DND-41 (cell line): ENCODE data around the gene HINT1.

Experiments
- ATAC-seq: fragments of 200-7000 bp; cut with Tn5 transposase; 3 replicates; pipeline ENCODE4 v1.9.1; 2021; ENCODE audit warnings: low read depth; ENCODE audit not compliant: insufficient read depth
- DNase-seq: peaks from one replicate; pipeline ENCODE4 v3.0.0-alpha.2; 2020
- H2AFZ ChIP-seq: 2 replicates; pipeline ENCODE4 v1.6.0; 2012; ENCODE audit warnings: low read depth, low read length
- H3K27ac ChIP-seq: 2 replicates; pipeline ENCODE4 v1.5.1; 2012; ENCODE audit warnings: low read length, inconsistent platforms
- H3K27me3 ChIP-seq: fragments of 200-600 bp; sonication (generic); 2 replicates; pipeline ENCODE4 v1.6.0; 2012; ENCODE audit warnings: low read length, mild to moderate bottlenecking, inconsistent platforms; ENCODE audit not compliant: insufficient read depth, poor library complexity
- H3K36me3 ChIP-seq: 2 replicates; pipeline ENCODE4 v1.5.1; 2012; ENCODE audit warnings: low read length, inconsistent platforms; ENCODE audit not compliant: insufficient read depth
- H3K4me1 ChIP-seq: 2 replicates; pipeline ENCODE4 v1.5.1; 2012; ENCODE audit warnings: mild to moderate bottlenecking, low read length; ENCODE audit not compliant: insufficient read depth
- H3K4me2 ChIP-seq: 2 replicates; pipeline ENCODE4 v1.6.0; 2012; ENCODE audit warnings: mild to moderate bottlenecking, moderate library complexity, low read length, inconsistent platforms; ENCODE audit not compliant: insufficient read depth
- H3K4me3 ChIP-seq, 2 experiments: fragments of 200-600 bp in 1 of 2; shearing (Covaris generic) in 1 of 2; 2 replicates each; pipeline ENCODE4 v1.5.1; 2012 to 2016; ENCODE audit warnings: inconsistent platforms in 2 of 2, low read length in 2 of 2, mild to moderate bottlenecking in 2 of 2, low read depth in 1 of 2, moderate library complexity in 1 of 2
- H3K79me2 ChIP-seq: 2 replicates; pipeline ENCODE4 v1.6.0; 2012; ENCODE audit warnings: low read length, inconsistent platforms; ENCODE audit not compliant: insufficient read depth
- H3K9ac ChIP-seq: 2 replicates; pipeline ENCODE4 v1.6.0; 2012; ENCODE audit warnings: low read depth, mild to moderate bottlenecking, inconsistent platforms, low read length, moderate library complexity
- H3K9me3 ChIP-seq: 2 replicates; pipeline ENCODE4 v1.5.1; 2012; ENCODE audit warnings: low read length, moderate library complexity, mild to moderate bottlenecking, inconsistent platforms; ENCODE audit not compliant: insufficient read depth, severe bottlenecking
- H4K20me1 ChIP-seq: 2 replicates; pipeline ENCODE4 v1.6.0; 2012; ENCODE audit warnings: low read length; ENCODE audit not compliant: insufficient read depth
- CTCF ChIP-seq: IDR thresholded peaks from 2 replicates; pipeline ENCODE4 v1.5.1; 2012; ENCODE audit warnings: borderline replicate concordance, low read length, moderate library complexity, mild to moderate bottlenecking; ENCODE audit not compliant: poor library complexity, severe bottlenecking; ENCODE audit errors: extremely low read depth
- EZH2 ChIP-seq: IDR thresholded peaks from 3 replicates; pipeline ENCODE4 v1.6.1; 2012; ENCODE audit warnings: borderline replicate concordance, low read depth, mild to moderate bottlenecking, moderate library complexity, low read length, inconsistent platforms; ENCODE audit not compliant: severe bottlenecking

Gene HINT1

GRCh38 chr5:131182839-131183238 lies 17.8 kb upstream of the HINT1 start:
- Histone ChIP-seq H2AFZ (no peak overlapping the region), H3K4me1 (no peaks in the 10 kb centered on the region), H3K4me3 (no peak overlapping the region), H3K27me3 (no peaks in the 10 kb centered on the region), H3K9me3 (no peaks in the 10 kb centered on the region), H4K20me1 (no peaks in the 10 kb centered on the region), H3K27ac (no peak overlapping the region), H3K36me3 (peaks cover 8% of the 10 kb centered on the region; the same call in 1 of the 2 replicates), H3K9ac (no peak overlapping the region), H3K79me2 (peaks cover 17% of the 10 kb centered on the region; the same call in 1 of the 2 replicates), H3K4me2 (no peak overlapping the region)
- ATAC-seq (no peak), DNase-seq (no peak)
- TF ChIP-seq CTCF: no peak
- TF ChIP-seq EZH2: no peak

- ATAC-seq: no peak
- no peak for DNase-seq
- TF ChIP-seq EZH2 (no peak), CTCF (no peak)
These were observed 15.4 kb upstream of the HINT1 start for GRCh38 chr5:131180407-131180806.

GRCh38 chr5:131171276-131171810 lies 6.3 kb upstream of the HINT1 start:
- H3K9ac ChIP-seq: peak overlapping the region; percentile 67
- no peak for TF ChIP-seq CTCF
- no peak for TF ChIP-seq EZH2
- ATAC-seq (no peak), DNase-seq (no peak)
- no peaks in the 10 kb centered on the region for H3K9me3 ChIP-seq
- peak overlapping the region; percentile 80 for H3K27ac ChIP-seq
- no peaks in the 10 kb centered on the region for H4K20me1 ChIP-seq
- peaks cover 37% of the 10 kb centered on the region for H3K79me2 ChIP-seq
- H3K4me2 ChIP-seq: peak overlapping the region; percentile 90
- no peaks in the 10 kb centered on the region for H3K36me3 ChIP-seq
- peak overlapping the region; percentile 79 for H2AFZ ChIP-seq
- peak overlapping the region; percentile 71 to 83; a peak in 3 of 4 replicates for H3K4me3 ChIP-seq
- peaks cover 26% of the 10 kb centered on the region for H3K4me1 ChIP-seq
- H3K27me3 ChIP-seq: no peaks in the 10 kb centered on the region

More at GRCh38 chr5:131180407-131180806, 15.4 kb upstream of the HINT1 start:
- no peak overlapping the region for H3K4me3 ChIP-seq
- H3K36me3 ChIP-seq: peaks cover 2% of the 10 kb centered on the region; the same call in 1 of the 2 replicates
- no peak overlapping the region for H3K27ac ChIP-seq
- no peak overlapping the region for H2AFZ ChIP-seq
- no peaks in the 10 kb centered on the region for H3K27me3 ChIP-seq
- no peaks in the 10 kb centered on the region for H4K20me1 ChIP-seq
- no peak overlapping the region for H3K4me2 ChIP-seq
- H3K9me3 ChIP-seq: no peaks in the 10 kb centered on the region
- no peaks in the 10 kb centered on the region for H3K4me1 ChIP-seq
- H3K9ac ChIP-seq: no peak overlapping the region
- peaks cover 27% of the 10 kb centered on the region; the same call in 1 of the 2 replicates for H3K79me2 ChIP-seq
